Left renal pelvis (tissue), 4 donors: Measurements from ENCODE around the gene TRIOBP. TPM values are rescaled to one million over a fixed set of nuclear protein-coding genes. Genes with fewer than 3 reads are reported as not detected.
"Not testable (repeated sequence)": the region's sequence is repeated elsewhere in the genome, so short reads cannot be mapped to it uniquely, and the experiment has no call there.

ENCODE experiments used
- DNase-seq, 4 donors: peaks; one replicate each; pipeline ENCODE4 v3.0.0-alpha.2; 2013; ENCODE audit warnings: low read depth in 4 of 4, low spot score in 3 of 4
- polyA plus RNA-seq, 4 donors: library from polyadenylated mRNA; unstranded; fragments of 120-200 nt; gene quantifications; one replicate each; pipeline ENCODE4 v1.2.1, GENCODE V29; 2013; ENCODE audit not compliant: insufficient read length in 4 of 4

Gene TRIOBP
- polyA plus RNA-seq, 4 donors: 51.8 to 86.1 (median 61.4) TPM

- no peak for DNase-seq
Measured at GRCh38 chr22:37771702-37772427, 75.0 kb downstream of the TRIOBP start.

- no peak for DNase-seq
Measured at GRCh38 chr22:37774728-37775127, 77.9 kb downstream of the TRIOBP start.

GRCh38 chr22:37775785-37776638 is 79.2 kb downstream of the TRIOBP start:
- DNase-seq: no peak

- DNase-seq: no peak
Measured at GRCh38 chr22:37776639-37777005, 79.8 kb downstream of the TRIOBP start.

GRCh38 chr22:37777122-37777687 is 80.4 kb downstream of the TRIOBP start:
- DNase-seq: peak in 2 of 4 donors; percentile 45 to 59

- no peak for DNase-seq
Measured at GRCh38 chr22:37778370-37779009, 81.6 kb downstream of the TRIOBP start.

- no peak for DNase-seq
Measured at GRCh38 chr22:37781434-37782059, 84.7 kb downstream of the TRIOBP start.

- DNase-seq: no peak
Measured at GRCh38 chr22:37782340-37783168, 85.7 kb downstream of the TRIOBP start.

GRCh38 chr22:37784829-37785495 is 88.1 kb downstream of the TRIOBP start:
- DNase-seq: no peak

- no peak for DNase-seq
Measured at GRCh38 chr22:37790234-37790633, 93.4 kb downstream of the TRIOBP start.

- no peak for DNase-seq
Measured at GRCh38 chr22:37792494-37792893, 95.6 kb downstream of the TRIOBP start.

- DNase-seq: no peak
Measured at GRCh38 chr22:37794376-37794775, 97.5 kb downstream of the TRIOBP start.

- no peak for DNase-seq
Measured at GRCh38 chr22:37796079-37796478, 99.2 kb downstream of the TRIOBP start.

GRCh38 chr22:37797259-37797658 is 100.4 kb downstream of the TRIOBP start:
- not testable (repeated sequence) for DNase-seq

- DNase-seq: no peak
Measured at GRCh38 chr22:37797874-37798500, 101.1 kb downstream of the TRIOBP start.

GRCh38 chr22:37799979-37800378 is 103.1 kb downstream of the TRIOBP start:
- not testable (repeated sequence) for DNase-seq

GRCh38 chr22:37801946-37802309 is 105.1 kb downstream of the TRIOBP start:
- no peak for DNase-seq

GRCh38 chr22:37802310-37803194 is 105.7 kb downstream of the TRIOBP start:
- DNase-seq: no peak
